ENCODE data around the gene STK32B.

Gene STK32B

GRCh38 chr4:5101571-5101970, 50.3 kb downstream of the STK32B start:
- H2AK5ac ChIP-seq (ENCODE audit: low read length): no peak overlapping the region
- no peak overlapping the region for H4K12ac ChIP-seq (ENCODE audit: low read depth, low read length)
- H2BK120ac ChIP-seq (ENCODE audit: insufficient read depth, low read length, poor library complexity): no peak overlapping the region
- no peaks in the 10 kb centered on the region for H3K79me1 ChIP-seq (ENCODE audit: low read length)
- H3K9ac ChIP-seq (ENCODE audit: low read length): no peak overlapping the region
- no peak overlapping the region for H2BK12ac ChIP-seq (ENCODE audit: low read length)
- no peak overlapping the region for H2AFZ ChIP-seq (ENCODE audit: insufficient read depth, low read length, poor library complexity)
- H2BK5ac ChIP-seq (ENCODE audit: low read depth, low read length, poor library complexity): no peak overlapping the region
- no peak overlapping the region for H4K8ac ChIP-seq (ENCODE audit: low read depth, low read length)
- no peak overlapping the region for H3K4ac ChIP-seq (ENCODE audit: low read depth, low read length)
- H3K79me2 ChIP-seq (ENCODE audit: control insufficient read depth, insufficient read depth, low read length, poor library complexity): no peaks in the 10 kb centered on the region
- H3K4me3 ChIP-seq (ENCODE audit: low read depth, low read length): no peak overlapping the region
- no peak overlapping the region for H4K91ac ChIP-seq (ENCODE audit: low read depth, low read length)
- H3K27ac ChIP-seq (ENCODE audit: low read depth, low read length): no peak overlapping the region
- H3K36me3 ChIP-seq (ENCODE audit: control insufficient read depth in 1 of 2, insufficient read depth in 2 of 2, low read length in 2 of 2): no peaks in the 10 kb centered on the region
- no peak overlapping the region for H3K18ac ChIP-seq (ENCODE audit: low read length)
- H3K9me3 ChIP-seq (ENCODE audit: insufficient read depth, low read depth, low read length): peaks cover 1% of the 10 kb centered on the region
- H3K27me3 ChIP-seq (ENCODE audit: insufficient read depth, low read length): no peaks in the 10 kb centered on the region
- no CpG with 5 or more reads among the region's 3 CpGs for WGBS (ENCODE audit: extremely low coverage, insufficient coverage, insufficient read length)
- H3K23ac ChIP-seq (ENCODE audit: low read length): no peak overlapping the region
- H3K14ac ChIP-seq (ENCODE audit: low read length): no peak overlapping the region
- no peaks in the 10 kb centered on the region for H3K4me1 ChIP-seq (ENCODE audit: control insufficient read depth in 1 of 2, insufficient read depth in 2 of 2, low read length in 2 of 2)
- H3K4me2 ChIP-seq (ENCODE audit: low read length): no peak overlapping the region
- DNase-seq: no peak

GRCh38 chr4:5110901-5111300, 59.6 kb downstream of the STK32B start:
- no peak overlapping the region for H4K91ac ChIP-seq (ENCODE audit: low read depth, low read length)
- H2BK120ac ChIP-seq (ENCODE audit: insufficient read depth, low read length, poor library complexity): no peak overlapping the region
- no CpG with 5 or more reads among the region's 1 CpG for WGBS (ENCODE audit: extremely low coverage, insufficient coverage, insufficient read length)
- H2BK5ac ChIP-seq (ENCODE audit: low read depth, low read length, poor library complexity): no peak overlapping the region
- no peaks in the 10 kb centered on the region for H3K79me1 ChIP-seq (ENCODE audit: low read length)
- H3K4me3 ChIP-seq (ENCODE audit: low read depth, low read length): no peak overlapping the region
- no peaks in the 10 kb centered on the region for H3K9me3 ChIP-seq (ENCODE audit: insufficient read depth, low read depth, low read length)
- H3K9ac ChIP-seq (ENCODE audit: low read length): no peak overlapping the region
- no peak overlapping the region for H3K4me2 ChIP-seq (ENCODE audit: low read length)
- no peaks in the 10 kb centered on the region for H3K79me2 ChIP-seq (ENCODE audit: control insufficient read depth, insufficient read depth, low read length, poor library complexity)
- no peaks in the 10 kb centered on the region for H3K4me1 ChIP-seq (ENCODE audit: control insufficient read depth in 1 of 2, insufficient read depth in 2 of 2, low read length in 2 of 2)
- no peak for DNase-seq
- H3K27me3 ChIP-seq (ENCODE audit: insufficient read depth, low read length): no peaks in the 10 kb centered on the region
- H2AFZ ChIP-seq (ENCODE audit: insufficient read depth, low read length, poor library complexity): no peak overlapping the region
- H3K4ac ChIP-seq (ENCODE audit: low read depth, low read length): no peak overlapping the region
- H2BK12ac ChIP-seq (ENCODE audit: low read length): no peak overlapping the region
- H3K14ac ChIP-seq (ENCODE audit: low read length): no peak overlapping the region
- H4K8ac ChIP-seq (ENCODE audit: low read depth, low read length): no peak overlapping the region
- H2AK5ac ChIP-seq (ENCODE audit: low read length): no peak overlapping the region
- no peak overlapping the region for H4K12ac ChIP-seq (ENCODE audit: low read depth, low read length)
- H3K18ac ChIP-seq (ENCODE audit: low read length): no peak overlapping the region
- H3K27ac ChIP-seq (ENCODE audit: low read depth, low read length): no peak overlapping the region
- no peaks in the 10 kb centered on the region for H3K36me3 ChIP-seq (ENCODE audit: control insufficient read depth in 1 of 2, insufficient read depth in 2 of 2, low read length in 2 of 2)
- no peak overlapping the region for H3K23ac ChIP-seq (ENCODE audit: low read length)

- no peak overlapping the region for H3K9ac ChIP-seq (ENCODE audit: low read length)
- no peak overlapping the region for H2BK5ac ChIP-seq (ENCODE audit: low read depth, low read length, poor library complexity)
- H4K91ac ChIP-seq (ENCODE audit: low read depth, low read length): no peak overlapping the region
- no peak overlapping the region for H4K8ac ChIP-seq (ENCODE audit: low read depth, low read length)
- H3K36me3 ChIP-seq (ENCODE audit: control insufficient read depth in 1 of 2, insufficient read depth in 2 of 2, low read length in 2 of 2): no peaks in the 10 kb centered on the region
- H3K4me3 ChIP-seq (ENCODE audit: low read depth, low read length): no peak overlapping the region
- no peak overlapping the region for H3K27ac ChIP-seq (ENCODE audit: low read depth, low read length)
- H3K4me1 ChIP-seq (ENCODE audit: control insufficient read depth in 1 of 2, insufficient read depth in 2 of 2, low read length in 2 of 2): no peaks in the 10 kb centered on the region
- H2BK120ac ChIP-seq (ENCODE audit: insufficient read depth, low read length, poor library complexity): no peak overlapping the region
- H3K79me2 ChIP-seq (ENCODE audit: control insufficient read depth, insufficient read depth, low read length, poor library complexity): no peaks in the 10 kb centered on the region
- no peak overlapping the region for H4K12ac ChIP-seq (ENCODE audit: low read depth, low read length)
- no peaks in the 10 kb centered on the region for H3K9me3 ChIP-seq (ENCODE audit: insufficient read depth, low read depth, low read length)
- no peak overlapping the region for H3K23ac ChIP-seq (ENCODE audit: low read length)
- no peaks in the 10 kb centered on the region for H3K27me3 ChIP-seq (ENCODE audit: insufficient read depth, low read length)
- no CpG with 5 or more reads among the region's 2 CpGs for WGBS (ENCODE audit: extremely low coverage, insufficient coverage, insufficient read length)
- H3K4ac ChIP-seq (ENCODE audit: low read depth, low read length): no peak overlapping the region
- no peak overlapping the region for H3K4me2 ChIP-seq (ENCODE audit: low read length)
- H2AFZ ChIP-seq (ENCODE audit: insufficient read depth, low read length, poor library complexity): no peak overlapping the region
- no peak overlapping the region for H2BK12ac ChIP-seq (ENCODE audit: low read length)
- H3K18ac ChIP-seq (ENCODE audit: low read length): no peak overlapping the region
- no peaks in the 10 kb centered on the region for H3K79me1 ChIP-seq (ENCODE audit: low read length)
- no peak overlapping the region for H2AK5ac ChIP-seq (ENCODE audit: low read length)
- DNase-seq: no peak
- H3K14ac ChIP-seq (ENCODE audit: low read length): no peak overlapping the region
Measured at GRCh38 chr4:5112333-5113095, 61.2 kb downstream of the STK32B start.

GRCh38 chr4:5114950-5115349, 63.7 kb downstream of the STK32B start:
- H3K14ac ChIP-seq (ENCODE audit: low read length): no peak overlapping the region
- WGBS (ENCODE audit: extremely low coverage, insufficient coverage, insufficient read length): no CpG with 5 or more reads among the region's 1 CpG
- no peak overlapping the region for H3K23ac ChIP-seq (ENCODE audit: low read length)
- H3K9me3 ChIP-seq (ENCODE audit: insufficient read depth, low read depth, low read length): no peaks in the 10 kb centered on the region
- no peak overlapping the region for H3K27ac ChIP-seq (ENCODE audit: low read depth, low read length)
- no peak overlapping the region for H4K12ac ChIP-seq (ENCODE audit: low read depth, low read length)
- no peak overlapping the region for H3K4me3 ChIP-seq (ENCODE audit: low read depth, low read length)
- H2BK5ac ChIP-seq (ENCODE audit: low read depth, low read length, poor library complexity): no peak overlapping the region
- no peaks in the 10 kb centered on the region for H3K79me2 ChIP-seq (ENCODE audit: control insufficient read depth, insufficient read depth, low read length, poor library complexity)
- no peak overlapping the region for H4K91ac ChIP-seq (ENCODE audit: low read depth, low read length)
- H2BK120ac ChIP-seq (ENCODE audit: insufficient read depth, low read length, poor library complexity): no peak overlapping the region
- no peak overlapping the region for H3K4ac ChIP-seq (ENCODE audit: low read depth, low read length)
- no peak overlapping the region for H3K9ac ChIP-seq (ENCODE audit: low read length)
- DNase-seq: peak; percentile 5 to 49
- no peaks in the 10 kb centered on the region for H3K36me3 ChIP-seq (ENCODE audit: control insufficient read depth in 1 of 2, insufficient read depth in 2 of 2, low read length in 2 of 2)
- no peak overlapping the region for H4K8ac ChIP-seq (ENCODE audit: low read depth, low read length)
- H2AFZ ChIP-seq (ENCODE audit: insufficient read depth, low read length, poor library complexity): no peak overlapping the region
- no peak overlapping the region for H2AK5ac ChIP-seq (ENCODE audit: low read length)
- no peak overlapping the region for H3K4me2 ChIP-seq (ENCODE audit: low read length)
- H2BK12ac ChIP-seq (ENCODE audit: low read length): no peak overlapping the region
- H3K79me1 ChIP-seq (ENCODE audit: low read length): no peaks in the 10 kb centered on the region
- H3K18ac ChIP-seq (ENCODE audit: low read length): no peak overlapping the region
- H3K4me1 ChIP-seq (ENCODE audit: control insufficient read depth in 1 of 2, insufficient read depth in 2 of 2, low read length in 2 of 2): no peaks in the 10 kb centered on the region
- H3K27me3 ChIP-seq (ENCODE audit: insufficient read depth, low read length): no peaks in the 10 kb centered on the region
